WERI-Rb-1 (cell line): ENCODE data around the gene CTIF.

ENCODE experiments used
- DNase-seq: peaks from one replicate; pipeline ENCODE4 v3.0.0-alpha.2; 2020
- H3K27ac ChIP-seq: fragments of 250-450 bp; sonication (Bioruptor Pico); 2 replicates; pipeline ENCODE4 v1.5.1; 2020; ENCODE audit warnings: mild to moderate bottlenecking, moderate library complexity
- H3K27me3 ChIP-seq: fragments of 250-450 bp; sonication (Bioruptor Pico); 2 replicates; pipeline ENCODE4 v1.5.1; 2021; ENCODE audit warnings: mild to moderate bottlenecking, low read depth, moderate library complexity; ENCODE audit not compliant: insufficient read depth, severe bottlenecking
- H3K36me3 ChIP-seq: fragments of 250-450 bp; sonication (Bioruptor Pico); 2 replicates; pipeline ENCODE4 v1.5.1; 2020; ENCODE audit warnings: mild to moderate bottlenecking, moderate library complexity
- H3K4me3 ChIP-seq: 2 replicates; pipeline ENCODE4 v1.5.1; 2011; ENCODE audit warnings: low read depth, mild to moderate bottlenecking, control low read depth, low read length
- H3K9me3 ChIP-seq: fragments of 250-450 bp; sonication (Bioruptor Pico); 2 replicates; pipeline ENCODE4 v1.5.1; 2021; ENCODE audit warnings: mild to moderate bottlenecking, moderate library complexity; ENCODE audit not compliant: severe bottlenecking
- TF ChIP-seq, protein P1 (sequence below): IDR thresholded peaks from 2 replicates; pipeline ENCODE4 v1.5.1; 2011; ENCODE audit warnings: low read depth, mild to moderate bottlenecking, control low read depth, inconsistent platforms, low read length

The CTIF gene

DNA sequence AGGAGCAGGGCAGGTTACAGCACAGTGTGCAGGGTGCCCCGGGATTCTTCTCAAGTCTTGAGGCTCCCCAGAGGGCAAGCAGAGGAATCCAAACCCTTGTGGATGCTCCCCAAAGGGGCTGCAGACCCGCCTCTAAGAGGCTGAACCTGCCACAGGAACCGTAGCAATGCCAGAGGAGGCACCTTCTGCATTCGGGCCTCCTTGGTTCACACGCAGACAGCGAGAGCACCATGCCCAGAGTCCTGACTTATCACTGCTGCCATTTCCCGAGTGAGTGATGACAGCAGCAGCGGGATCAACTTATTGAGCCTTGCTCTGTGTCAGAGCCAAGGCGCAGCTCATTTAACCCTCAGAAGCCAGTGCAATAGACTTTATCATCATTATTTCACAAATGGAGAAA lies 203.5 kb downstream of the CTIF start:
- Histone ChIP-seq H3K36me3 (no peaks in the 10 kb centered on the region; the same call in none of the 2 replicates), H3K9me3 (no peaks in the 10 kb centered on the region), H3K4me3 (no peak overlapping the region), H3K27ac (no peak overlapping the region), H3K27me3 (no peaks in the 10 kb centered on the region)
- DNase-seq: no peak
- TF ChIP-seq, protein P1, sequence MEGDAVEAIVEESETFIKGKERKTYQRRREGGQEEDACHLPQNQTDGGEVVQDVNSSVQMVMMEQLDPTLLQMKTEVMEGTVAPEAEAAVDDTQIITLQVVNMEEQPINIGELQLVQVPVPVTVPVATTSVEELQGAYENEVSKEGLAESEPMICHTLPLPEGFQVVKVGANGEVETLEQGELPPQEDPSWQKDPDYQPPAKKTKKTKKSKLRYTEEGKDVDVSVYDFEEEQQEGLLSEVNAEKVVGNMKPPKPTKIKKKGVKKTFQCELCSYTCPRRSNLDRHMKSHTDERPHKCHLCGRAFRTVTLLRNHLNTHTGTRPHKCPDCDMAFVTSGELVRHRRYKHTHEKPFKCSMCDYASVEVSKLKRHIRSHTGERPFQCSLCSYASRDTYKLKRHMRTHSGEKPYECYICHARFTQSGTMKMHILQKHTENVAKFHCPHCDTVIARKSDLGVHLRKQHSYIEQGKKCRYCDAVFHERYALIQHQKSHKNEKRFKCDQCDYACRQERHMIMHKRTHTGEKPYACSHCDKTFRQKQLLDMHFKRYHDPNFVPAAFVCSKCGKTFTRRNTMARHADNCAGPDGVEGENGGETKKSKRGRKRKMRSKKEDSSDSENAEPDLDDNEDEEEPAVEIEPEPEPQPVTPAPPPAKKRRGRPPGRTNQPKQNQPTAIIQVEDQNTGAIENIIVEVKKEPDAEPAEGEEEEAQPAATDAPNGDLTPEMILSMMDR: no peak

DNA sequence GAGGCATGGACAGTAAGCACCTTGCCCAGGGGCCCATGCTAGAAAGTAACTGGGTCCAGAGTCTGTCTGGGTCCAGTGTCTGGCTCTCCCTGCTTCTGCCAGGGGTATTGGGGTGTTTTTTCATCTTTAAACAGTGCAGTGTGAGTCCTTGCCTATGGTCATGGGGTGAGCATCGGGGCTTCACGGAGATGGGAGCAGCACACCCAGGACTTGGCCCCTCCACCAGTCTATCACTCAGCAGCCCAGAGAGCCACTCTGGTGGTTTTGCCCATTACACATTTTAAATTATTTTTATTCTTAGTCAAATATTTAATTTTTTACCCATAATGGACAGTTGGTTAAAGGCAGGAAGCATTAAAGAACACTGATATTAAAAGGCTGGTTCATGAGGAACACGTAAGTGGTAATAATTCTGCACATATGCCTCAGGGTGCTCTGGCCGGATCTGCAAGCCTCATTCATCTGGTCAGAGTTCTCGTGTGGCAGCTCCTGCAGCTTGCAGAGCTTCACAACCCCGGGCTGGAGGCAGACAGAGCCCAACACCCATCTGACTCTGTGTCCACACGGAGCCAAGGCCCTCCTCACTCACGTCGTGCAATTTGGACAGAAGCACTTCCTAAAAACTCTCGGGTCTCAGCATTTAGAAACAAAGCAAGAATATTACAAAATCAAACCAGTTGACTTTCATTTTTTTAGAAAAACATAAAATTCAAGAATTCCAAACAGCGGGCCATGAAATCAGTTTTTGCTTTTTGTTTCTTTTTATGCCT lies 204.1 kb downstream of the CTIF start:
- no peaks in the 10 kb centered on the region for H3K9me3 ChIP-seq
- TF ChIP-seq, protein P1: no peak
- DNase-seq: no peak
- no peak overlapping the region for H3K27ac ChIP-seq
- no peak overlapping the region for H3K4me3 ChIP-seq
- no peaks in the 10 kb centered on the region; the same call in none of the 2 replicates for H3K36me3 ChIP-seq
- no peaks in the 10 kb centered on the region for H3K27me3 ChIP-seq

DNA sequence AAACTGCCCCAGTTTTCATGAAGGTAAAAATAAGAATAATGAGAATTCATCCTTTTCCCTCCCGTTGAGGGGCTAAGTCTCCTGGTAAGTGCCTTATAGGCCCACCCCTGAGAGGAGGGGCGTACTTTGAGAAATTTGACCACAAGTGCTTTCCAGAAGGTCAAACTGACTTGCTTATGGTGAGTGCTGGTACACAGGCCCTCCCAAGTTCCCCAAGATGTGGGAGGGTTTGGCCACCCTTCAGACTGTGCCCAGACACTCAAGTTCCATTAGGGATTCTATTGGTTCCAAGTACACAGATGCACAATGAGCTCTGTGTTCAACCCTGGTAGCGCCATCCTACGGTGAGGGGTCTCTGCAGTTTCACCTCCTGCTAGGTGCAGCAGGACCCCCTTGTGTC lies 205.1 kb downstream of the CTIF start:
- no peak overlapping the region for H3K27ac ChIP-seq
- no peak overlapping the region for H3K4me3 ChIP-seq
- no peaks in the 10 kb centered on the region for H3K27me3 ChIP-seq
- H3K9me3 ChIP-seq: no peaks in the 10 kb centered on the region
- H3K36me3 ChIP-seq: no peaks in the 10 kb centered on the region; the same call in none of the 2 replicates
- DNase-seq: no peak
- TF ChIP-seq, protein P1: no peak

DNA sequence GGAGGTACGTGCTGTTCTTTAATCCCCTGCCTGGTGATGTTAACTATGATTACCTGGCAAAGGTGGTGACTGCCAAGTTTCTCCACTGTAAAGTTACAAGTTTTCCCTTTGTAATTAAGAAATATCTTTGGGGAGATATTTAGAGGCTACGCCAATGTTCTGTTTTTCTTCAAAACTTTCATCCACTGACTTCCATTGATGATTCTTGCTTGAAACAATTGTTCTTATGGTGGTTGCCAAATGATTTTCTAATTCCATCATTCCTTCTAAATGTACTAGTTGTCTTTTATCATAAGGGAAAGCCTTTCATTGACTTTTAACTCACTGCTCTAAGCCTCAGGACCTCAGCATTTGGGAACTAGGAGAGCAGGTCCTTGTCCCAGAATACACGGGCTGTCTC lies 206.5 kb downstream of the CTIF start:
- Histone ChIP-seq H3K36me3 (no peaks in the 10 kb centered on the region; the same call in none of the 2 replicates), H3K27me3 (no peaks in the 10 kb centered on the region), H3K9me3 (no peaks in the 10 kb centered on the region), H3K4me3 (no peak overlapping the region), H3K27ac (no peak overlapping the region)
- TF ChIP-seq, protein P1: no peak
- DNase-seq: no peak

DNA sequence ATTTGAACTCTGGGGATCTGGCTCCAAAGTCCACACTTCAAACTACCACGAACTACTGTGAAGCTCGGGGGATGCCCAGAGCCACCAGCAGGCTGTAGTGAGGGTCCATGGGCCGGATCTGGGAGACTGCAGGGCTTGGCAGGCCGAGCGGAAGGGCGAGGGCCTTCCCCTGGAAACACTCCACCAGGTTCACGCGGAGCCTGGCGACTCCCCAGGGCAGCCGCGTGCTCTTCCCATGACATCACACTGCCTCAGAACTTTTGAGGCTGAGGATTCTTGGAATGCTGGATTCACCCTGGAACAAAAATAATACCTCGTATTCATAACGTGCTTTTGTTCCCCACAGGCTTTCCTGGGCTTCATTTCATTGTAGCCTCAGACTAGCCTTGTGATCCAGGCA lies 210.9 kb downstream of the CTIF start:
- H3K27ac ChIP-seq: no peak overlapping the region

More for the DNA sequence above, 210.9 kb downstream of the CTIF start:
- H3K27me3 ChIP-seq: no peaks in the 10 kb centered on the region
- no peak overlapping the region for H3K4me3 ChIP-seq
- H3K36me3 ChIP-seq: no peaks in the 10 kb centered on the region; the same call in 1 of the 2 replicates
- no peak for DNase-seq
- no peaks in the 10 kb centered on the region for H3K9me3 ChIP-seq
- TF ChIP-seq, protein P1: no peak
